MCF 10A (cell line): ENCODE results near the gene TTLL5. TPM values are rescaled to one million over a fixed set of nuclear protein-coding genes. Genes with fewer than 3 reads are reported as not detected.

Experiments used
- BruUV-seq: library from RNA; stranded (reverse); fragments of 400-500 nt; replicated peaks from 2 replicates; lab custom pipeline; 2021; lab: Mats Ljungman, UMichigan
- CTCF ChIA-PET: fragments of 300-600 bp; sonication (Branson Sonifier 250); formaldehyde crosslinking; extraction: SDS; loops from one replicate; lab custom pipeline; 2021; ENCODE audit warnings: antibody characterized with exemption, inconsistent platforms; lab: Yijun Ruan, JAX
- POLR2A ChIA-PET: fragments of 300-600, 350-650 bp; sonication (Branson Sonifier 250); formaldehyde crosslinking; extraction: SDS; loops from one replicate; lab custom pipeline; 2020; ENCODE audit warnings: antibody characterized with exemption, inconsistent platforms; lab: Yijun Ruan, JAX
- DNase-seq: peaks from one replicate; pipeline ENCODE4 v3.0.0-alpha.2; 2018; ENCODE audit not compliant: unreplicated experiment
- H3K27ac Mint-ChIP-seq: one replicate; pipeline ENCODE4 v1.8.0; 2022; ENCODE audit warnings: mild to moderate bottlenecking, low read depth, mixed read lengths; ENCODE audit not compliant: unreplicated experiment
- H3K27me3 Mint-ChIP-seq: one replicate; pipeline ENCODE4 v1.8.0; 2022; ENCODE audit warnings: mixed read lengths; ENCODE audit not compliant: insufficient read depth, unreplicated experiment
- H3K36me3 Mint-ChIP-seq: one replicate; pipeline ENCODE4 v1.8.0; 2022; ENCODE audit warnings: mild to moderate bottlenecking, moderate library complexity, mixed read lengths; ENCODE audit not compliant: insufficient read depth, unreplicated experiment
- H3K4me1 Mint-ChIP-seq: one replicate; pipeline ENCODE4 v1.8.0; 2022; ENCODE audit warnings: mixed read lengths; ENCODE audit not compliant: insufficient read depth, unreplicated experiment
- H3K4me3 Mint-ChIP-seq: one replicate; pipeline ENCODE4 v1.8.0; 2022; ENCODE audit warnings: mild to moderate bottlenecking, moderate library complexity, mixed read lengths; ENCODE audit not compliant: unreplicated experiment
- H3K9me3 Mint-ChIP-seq: one replicate; pipeline ENCODE4 v1.8.0; 2022; ENCODE audit warnings: mixed read lengths; ENCODE audit not compliant: unreplicated experiment
- CTCF ChIP-seq: fragments of 200-600 bp; IDR thresholded peaks from one replicate; pipeline ENCODE4 v1.8.0; 2022; ENCODE audit warnings: antibody characterized with exemption, mild to moderate bottlenecking; ENCODE audit not compliant: unreplicated experiment
- intact Hi-C: fragments of 100-400 bp; cut with micrococcal nuclease; formaldehyde crosslinking; loops from 2 replicates; pipeline ENCODE4 v1.14.1; 2022
- total RNA-seq: library from RNA; stranded (reverse); gene quantifications from 2 replicates; pipeline ENCODE4 v1.2.3, GENCODE V29; 2022

TTLL5 gene
- total RNA-seq, 1 experiment from 2014 or later: 31.7 TPM

DNA sequence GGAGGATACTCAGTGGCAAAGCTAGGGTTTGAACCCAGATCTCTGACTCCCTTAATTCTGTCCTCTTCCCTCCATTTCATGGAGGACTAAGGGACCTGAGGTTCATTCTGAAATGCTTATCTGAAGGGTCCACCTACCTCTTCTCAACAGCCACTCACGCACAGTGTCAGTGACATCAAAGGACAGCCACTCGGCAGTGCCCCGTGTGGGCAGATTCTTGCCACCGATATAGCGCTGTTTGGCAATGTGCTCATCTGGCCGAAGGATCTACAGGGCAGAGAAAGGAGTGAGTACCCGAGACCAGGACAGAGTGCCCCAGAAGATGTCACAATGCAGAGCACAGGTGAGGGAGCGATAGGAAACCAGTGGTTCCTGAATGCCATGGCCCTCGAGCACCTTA is 309.9 kb downstream of the TTLL5 start:
- H3K4me3 Mint-ChIP-seq: no peak overlapping the region
- H3K4me1 Mint-ChIP-seq: peaks cover 6% of the 10 kb centered on the region
- POLR2A ChIA-PET: interaction anchor here (2.3 kb wide), 1 partner anchor 11 kb away, joined by 7 read pairs; the partner anchor contains the start of gene TGFB3
- TF ChIP-seq CTCF: no peak
- H3K27me3 Mint-ChIP-seq: no peaks in the 10 kb centered on the region
- no peaks in the 10 kb centered on the region for H3K9me3 Mint-ChIP-seq
- H3K36me3 Mint-ChIP-seq: no peaks in the 10 kb centered on the region
- no peak for DNase-seq
- CTCF ChIA-PET: interaction anchor here (1.0 to 2.1 kb wide), 3 partner anchors 11 to 262 kb away, joined by 4 to 8 read pairs (median 5); partner anchors contain the start of gene TGFB3
- intact Hi-C loops: no loop called here
- H3K27ac Mint-ChIP-seq: no peak overlapping the region
- BruUV-seq: no TSS peak

- Mint-ChIP-seq H3K9me3 (no peaks in the 10 kb centered on the region), H3K4me3 (no peak overlapping the region), H3K36me3 (no peaks in the 10 kb centered on the region), H3K27me3 (no peaks in the 10 kb centered on the region), H3K4me1 (peaks cover 6% of the 10 kb centered on the region), H3K27ac (no peak overlapping the region)
- TF ChIP-seq CTCF: no peak
- DNase-seq: no peak
- CTCF ChIA-PET: interaction anchor here (1.0 to 2.1 kb wide), 4 partner anchors 11 to 262 kb away, joined by 3 to 8 read pairs (median 4); partner anchors contain the start of gene TGFB3
- BruUV-seq: no TSS peak
- intact Hi-C loops: no loop called here
- POLR2A ChIA-PET: interaction anchor here (0.6 to 2.3 kb wide), 2 partner anchors 10 to 74 kb away, joined by 3 to 7 read pairs; partner anchors contain the start of gene TGFB3
Observed at GRCh38 chr14:75971509-75971908, 310.5 kb downstream of the TTLL5 start.

DNA sequence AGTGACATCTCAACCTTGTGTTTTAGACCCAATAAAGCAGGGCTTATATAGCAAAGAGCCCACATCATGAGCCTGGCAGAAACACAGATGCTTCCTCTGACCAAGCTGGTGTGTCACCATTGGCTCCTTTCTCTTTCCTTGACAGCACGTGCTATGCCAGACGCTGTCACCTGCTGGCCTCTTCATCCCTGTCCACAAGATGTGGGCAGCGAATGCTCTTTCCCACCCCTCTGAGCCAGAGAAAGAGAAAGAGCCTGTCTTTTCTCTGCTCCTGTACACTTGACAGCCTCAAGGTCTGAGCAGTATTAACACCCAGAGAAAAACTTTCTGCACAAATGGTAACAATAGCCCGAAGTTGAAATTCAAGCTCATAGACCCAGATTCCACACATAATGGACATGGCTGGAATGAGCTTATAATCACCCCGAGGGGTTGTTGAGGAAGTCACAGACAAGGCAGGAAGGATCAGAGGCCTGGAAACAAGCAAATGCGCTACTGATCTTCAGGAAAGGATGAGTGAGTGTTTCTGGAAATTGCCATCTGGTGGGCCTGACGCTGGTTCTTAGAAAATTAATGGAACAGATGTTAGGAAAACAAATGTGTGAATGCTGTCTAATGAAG is 311.9 kb downstream of the TTLL5 start:
- peaks cover 12% of the 10 kb centered on the region for H3K4me1 Mint-ChIP-seq
- no peak for DNase-seq
- intact Hi-C loops: no loop called here
- no peaks in the 10 kb centered on the region for H3K36me3 Mint-ChIP-seq
- no peak for TF ChIP-seq CTCF
- BruUV-seq: no TSS peak
- H3K27me3 Mint-ChIP-seq: no peaks in the 10 kb centered on the region
- ChIA-PET POLR2A (interaction anchor here (2.3 kb wide), 1 partner anchor 9 kb away, joined by 7 read pairs; the partner anchor contains the start of gene TGFB3), CTCF (interaction anchor here (0.7 to 12.0 kb wide), 6 partner anchors 8 to 264 kb away, joined by 3 to 154 read pairs (median 4); partner anchors contain the start of gene TGFB3)
- H3K4me3 Mint-ChIP-seq: no peak overlapping the region
- no peaks in the 10 kb centered on the region for H3K9me3 Mint-ChIP-seq
- H3K27ac Mint-ChIP-seq: no peak overlapping the region

DNA sequence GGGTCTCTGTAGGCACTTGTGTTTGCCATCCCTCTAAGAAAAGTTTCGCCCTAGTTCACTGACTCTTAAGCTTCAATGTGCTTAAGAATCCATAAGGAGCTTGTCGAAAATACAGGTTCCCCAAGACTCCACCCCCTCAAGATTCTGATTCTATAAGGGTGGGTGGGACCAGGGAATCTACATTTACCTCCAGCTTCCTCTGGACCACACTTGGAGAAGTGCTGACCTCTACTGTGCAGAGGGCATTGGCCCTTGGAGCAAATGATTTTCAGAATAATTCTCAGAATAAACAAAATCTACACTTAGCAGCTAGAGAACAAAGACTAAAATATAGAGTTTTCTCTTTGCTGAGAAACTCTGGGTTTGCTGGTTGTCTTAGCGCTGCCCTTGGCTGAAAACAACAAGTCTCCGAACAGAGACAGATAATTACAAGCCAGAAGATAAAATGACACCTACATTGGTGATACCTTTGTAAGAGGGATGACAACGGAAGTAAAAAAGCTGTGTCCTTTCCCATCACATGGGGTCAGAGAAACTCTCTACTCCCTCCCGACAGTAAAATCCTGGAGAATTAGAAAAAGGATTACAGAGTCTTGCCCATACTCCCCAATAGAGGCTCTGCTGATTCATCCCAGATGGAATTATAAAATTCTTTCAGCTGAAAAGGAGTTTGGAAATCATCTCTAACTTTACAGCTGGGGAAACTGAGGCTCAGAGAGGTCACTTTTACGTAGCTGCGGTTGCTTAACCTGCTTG is 316.0 kb downstream of the TTLL5 start:
- H3K4me1 Mint-ChIP-seq: peaks cover 26% of the 10 kb centered on the region
- POLR2A ChIA-PET: interaction anchor here (0.7 to 1.4 kb wide), 5 partner anchors 9 to 268 kb away, joined by 3 to 5 read pairs (median 4); no protein-coding TSS in a partner anchor
- TF ChIP-seq CTCF: no peak
- no TSS peak for BruUV-seq
- H3K4me3 Mint-ChIP-seq: no peak overlapping the region
- DNase-seq: no peak
- CTCF ChIA-PET: interaction anchor here (0.6 to 12.0 kb wide), 8 partner anchors 14 to 293 kb away, joined by 3 to 154 read pairs (median 4); no protein-coding TSS in a partner anchor
- no peaks in the 10 kb centered on the region for H3K9me3 Mint-ChIP-seq
- intact Hi-C loops: no loop called here
- H3K27me3 Mint-ChIP-seq: no peaks in the 10 kb centered on the region
- no peak overlapping the region for H3K27ac Mint-ChIP-seq
- H3K36me3 Mint-ChIP-seq: peaks cover 4% of the 10 kb centered on the region
